Stimulated activated CD4-positive, alpha-beta T cell treated with anti-CD3 and anti-CD28 coated beads, Interleukin-12 subunit alpha, Interleukin-12 subunit beta, amount 100 ng/mL, for 24 hours (primary cell): ENCODE measurements around the gene SAP25.
"Not testable (repeated sequence)": the region's sequence is repeated elsewhere in the genome, so short reads cannot be mapped to it uniquely, and the experiment has no call there.

Source experiments
- DNase-seq, 2 experiments: peaks; one replicate each; pipeline ENCODE4 v3.0.0-alpha.2; 2020; ENCODE audit warnings: low read depth in 2 of 2

Gene SAP25

DNA sequence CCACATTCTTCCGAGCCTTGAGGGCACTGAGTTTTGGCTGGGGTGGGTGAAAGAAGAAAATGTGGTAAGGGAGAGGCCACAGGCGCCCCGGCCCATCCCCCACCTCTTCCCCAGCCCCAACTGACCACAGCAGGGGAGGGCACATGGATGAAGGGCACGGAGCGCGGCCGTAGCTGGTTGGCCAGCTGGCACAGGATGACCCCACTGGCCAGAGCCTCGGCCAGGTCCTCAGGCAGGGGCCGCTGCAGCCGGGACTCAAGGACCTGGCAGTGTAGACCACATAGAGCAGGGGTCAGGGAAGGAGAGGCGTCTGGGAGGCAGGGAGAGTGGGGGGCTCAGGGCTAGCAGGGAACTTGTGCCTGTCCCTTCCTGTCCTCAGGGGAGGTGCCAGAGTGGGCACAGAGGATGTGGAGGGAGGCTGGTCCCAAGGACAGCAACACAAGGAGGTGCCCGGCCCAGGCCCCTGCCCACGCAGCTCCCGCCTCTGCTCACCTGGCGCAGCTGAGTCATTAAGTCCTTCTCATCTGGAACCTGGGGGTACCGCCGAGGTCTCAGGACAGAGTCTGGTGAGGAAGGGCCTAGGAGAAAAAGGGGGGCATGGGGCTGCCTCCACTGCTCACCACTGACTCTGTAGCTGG lies 2.2 kb upstream of the SAP25 start:
- no peak for DNase-seq

DNA sequence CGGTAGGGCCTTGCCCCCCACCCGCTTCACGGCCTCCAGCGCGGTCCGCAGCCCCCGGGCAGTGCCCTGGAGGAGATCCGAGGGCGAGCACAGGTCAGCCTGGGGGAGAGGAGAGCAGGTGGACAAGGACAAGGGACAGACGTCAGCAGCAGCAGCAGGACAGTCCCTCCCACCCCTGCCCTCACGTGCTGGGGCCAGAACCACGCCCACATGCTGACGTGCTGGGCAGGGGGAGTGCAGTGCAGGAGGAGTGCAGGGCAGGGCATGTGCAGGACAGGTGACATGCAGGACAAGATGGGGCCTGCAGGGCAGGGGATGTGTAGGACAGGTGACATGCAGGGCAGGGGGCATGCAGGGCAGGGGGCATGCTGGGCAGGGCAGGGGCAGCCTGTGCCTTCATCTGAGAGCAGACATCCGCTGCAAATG lies 1.5 kb upstream of the SAP25 start:
- DNase-seq = no peak

DNA sequence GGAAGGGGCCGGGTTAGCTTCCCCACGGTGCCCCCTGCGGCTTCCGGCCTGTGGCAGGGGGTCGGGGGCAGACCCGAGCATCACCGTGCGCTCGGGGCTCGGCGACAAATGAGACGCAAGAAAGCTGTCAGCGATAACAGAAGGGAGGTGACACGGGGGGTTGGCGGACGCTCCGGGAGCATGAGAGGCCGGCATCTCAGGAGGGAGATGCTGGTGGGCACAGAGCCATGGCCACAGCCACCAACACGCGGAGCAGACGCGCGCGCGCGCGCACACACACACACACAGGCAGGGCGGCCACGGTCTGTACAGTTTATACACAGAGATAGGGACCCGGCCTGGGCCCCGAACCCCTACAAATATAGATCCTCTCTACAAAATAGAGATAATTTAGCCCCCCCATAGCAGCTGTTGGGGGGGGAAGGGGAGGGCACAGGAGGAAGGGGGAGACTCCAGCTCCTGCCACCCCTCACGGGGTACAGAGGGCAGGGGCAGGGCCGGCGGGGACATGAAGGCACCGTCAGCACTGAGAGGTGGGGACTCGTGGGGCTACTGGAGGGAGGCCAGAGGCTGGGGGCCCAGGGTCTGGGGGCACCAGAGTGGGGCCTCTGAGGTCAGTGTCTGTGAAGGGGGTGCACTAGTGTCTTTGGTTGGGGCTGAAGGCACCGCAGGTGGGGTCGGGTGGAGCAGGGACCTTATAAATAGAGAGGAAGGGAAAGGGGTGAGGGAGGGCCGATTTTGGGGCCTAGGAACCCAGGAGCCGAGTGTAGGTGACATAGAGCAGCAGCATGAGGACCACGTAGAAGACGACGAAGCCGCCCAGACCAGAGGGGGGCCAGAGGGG lies 884 bp upstream of the SAP25 start:
- no peak for DNase-seq

DNA sequence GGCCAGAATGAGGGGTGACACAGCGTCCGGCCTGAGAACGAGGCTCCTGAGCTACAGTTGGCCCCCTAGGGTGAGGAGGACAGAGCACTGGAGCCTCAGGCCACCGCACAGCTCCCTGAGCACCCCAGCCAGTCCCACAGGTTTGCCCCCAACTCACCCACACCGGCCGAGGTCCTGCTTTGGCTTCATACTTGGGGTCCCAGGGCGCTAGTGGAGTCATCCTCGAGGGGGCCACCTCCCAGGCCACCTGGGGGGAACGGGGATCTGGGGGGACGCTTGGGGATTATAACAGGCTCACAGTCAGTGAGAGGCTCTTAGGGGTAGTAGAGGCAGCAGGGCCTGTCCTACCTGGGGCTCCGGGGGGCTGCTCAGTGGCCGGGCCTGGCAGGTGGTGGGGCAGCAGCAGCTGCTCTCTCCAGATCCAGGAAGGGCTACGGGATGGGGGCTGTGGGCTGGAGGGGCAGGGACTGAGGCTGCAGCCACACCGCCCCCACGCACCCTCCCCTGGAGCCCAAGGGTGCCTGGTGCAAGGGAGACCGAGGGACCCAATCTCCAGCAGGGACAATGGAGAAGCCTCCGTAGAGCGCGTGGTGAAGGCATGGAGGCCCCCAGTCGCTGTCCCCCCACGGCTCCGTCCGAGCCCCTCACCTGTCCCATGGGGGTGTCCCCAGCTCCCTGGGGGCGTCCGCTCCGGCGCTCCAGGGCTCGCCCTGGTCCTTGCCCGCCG lies 588 bp downstream of the SAP25 start:
- no peak for DNase-seq

DNA sequence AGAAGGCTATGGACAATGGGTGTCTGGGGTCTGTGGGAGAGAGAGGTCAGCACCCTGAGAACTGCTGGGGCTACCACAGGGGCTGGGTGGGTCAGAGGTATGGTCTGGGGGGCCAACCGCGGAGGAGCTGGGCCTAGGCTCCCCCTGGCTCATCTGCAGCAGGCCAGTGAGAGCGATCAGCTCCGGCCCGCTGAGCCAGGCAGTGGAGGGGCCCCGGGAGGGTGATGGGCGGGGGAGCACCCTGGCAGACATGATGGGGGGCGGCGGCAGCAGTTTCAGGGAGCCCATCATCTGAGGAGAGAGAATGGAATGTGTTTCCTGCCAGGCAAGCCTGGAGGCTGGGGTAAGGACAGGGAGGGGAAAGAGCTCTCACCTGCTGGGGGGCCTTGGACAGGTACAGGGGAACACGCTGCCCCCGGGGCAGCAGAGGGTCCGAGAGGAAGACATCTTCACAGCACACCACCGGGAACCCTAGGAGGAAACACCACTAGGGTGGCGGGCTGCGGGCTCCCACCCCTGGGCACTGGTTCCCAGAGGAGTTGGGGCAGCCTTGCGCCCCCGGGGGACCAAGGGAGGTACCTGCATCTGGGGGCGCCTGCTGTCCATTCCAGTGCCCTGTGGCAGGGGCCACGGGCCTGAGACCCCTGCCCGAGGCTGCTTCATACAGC lies 1.3 kb downstream of the SAP25 start:
- no peak for DNase-seq

DNA sequence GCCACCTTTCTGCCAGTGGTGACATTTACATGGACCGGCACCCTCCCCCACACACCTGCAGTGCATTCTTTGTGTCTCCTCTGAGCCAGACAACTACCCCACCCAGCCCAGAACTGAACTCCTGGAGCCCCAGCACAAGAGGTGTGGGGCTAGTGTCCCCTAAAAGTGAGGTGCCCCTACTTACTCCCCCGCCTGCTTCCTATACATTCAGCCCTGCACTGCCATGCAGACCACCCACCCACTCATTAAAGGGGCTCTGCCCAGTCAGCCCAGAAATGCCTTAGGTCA lies 1.9 kb downstream of the SAP25 start:
- no peak for DNase-seq

DNA sequence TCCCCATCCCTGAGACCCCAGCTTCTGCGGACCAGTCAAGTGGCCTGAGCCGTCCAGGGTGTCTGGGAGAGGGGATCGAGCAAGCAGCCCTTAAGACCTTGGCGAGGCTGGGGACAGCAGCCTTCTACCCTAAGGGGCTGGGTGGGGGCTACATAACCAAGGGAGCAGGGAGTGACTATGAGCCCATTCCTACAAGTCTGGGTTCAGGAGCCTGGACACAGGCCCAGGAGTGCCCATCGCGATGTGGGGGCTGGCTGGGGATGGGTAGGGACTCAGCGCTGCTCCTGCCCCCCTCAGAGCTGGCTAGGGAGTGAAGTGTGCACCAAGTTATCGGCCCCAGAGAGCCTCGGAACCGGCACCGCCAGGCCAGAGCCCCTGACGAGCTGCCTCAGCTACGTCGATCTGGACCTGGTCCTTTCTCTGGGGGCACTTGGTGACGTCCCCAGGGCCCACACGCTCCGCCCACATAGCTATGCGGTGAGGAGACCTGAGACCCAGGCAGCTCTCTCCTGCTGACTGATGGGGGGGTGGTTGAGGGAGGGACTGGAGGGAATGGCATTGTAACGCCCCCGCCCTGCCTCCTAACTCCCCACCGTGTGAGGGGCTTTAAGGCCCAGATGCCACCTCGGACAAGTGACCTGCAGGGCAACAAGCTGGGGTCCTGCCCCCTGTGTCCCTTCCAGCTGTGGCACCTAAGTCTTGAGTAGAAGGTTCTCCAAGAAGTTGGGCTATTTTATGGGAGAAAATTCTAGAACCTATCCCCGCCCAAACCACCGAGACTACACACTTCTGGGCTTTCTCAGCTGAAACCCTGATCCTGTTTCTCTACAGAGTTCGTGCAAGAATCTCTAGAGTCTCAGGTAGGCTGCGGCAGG lies 2.5 kb downstream of the SAP25 start:
- DNase-seq = no peak

DNA sequence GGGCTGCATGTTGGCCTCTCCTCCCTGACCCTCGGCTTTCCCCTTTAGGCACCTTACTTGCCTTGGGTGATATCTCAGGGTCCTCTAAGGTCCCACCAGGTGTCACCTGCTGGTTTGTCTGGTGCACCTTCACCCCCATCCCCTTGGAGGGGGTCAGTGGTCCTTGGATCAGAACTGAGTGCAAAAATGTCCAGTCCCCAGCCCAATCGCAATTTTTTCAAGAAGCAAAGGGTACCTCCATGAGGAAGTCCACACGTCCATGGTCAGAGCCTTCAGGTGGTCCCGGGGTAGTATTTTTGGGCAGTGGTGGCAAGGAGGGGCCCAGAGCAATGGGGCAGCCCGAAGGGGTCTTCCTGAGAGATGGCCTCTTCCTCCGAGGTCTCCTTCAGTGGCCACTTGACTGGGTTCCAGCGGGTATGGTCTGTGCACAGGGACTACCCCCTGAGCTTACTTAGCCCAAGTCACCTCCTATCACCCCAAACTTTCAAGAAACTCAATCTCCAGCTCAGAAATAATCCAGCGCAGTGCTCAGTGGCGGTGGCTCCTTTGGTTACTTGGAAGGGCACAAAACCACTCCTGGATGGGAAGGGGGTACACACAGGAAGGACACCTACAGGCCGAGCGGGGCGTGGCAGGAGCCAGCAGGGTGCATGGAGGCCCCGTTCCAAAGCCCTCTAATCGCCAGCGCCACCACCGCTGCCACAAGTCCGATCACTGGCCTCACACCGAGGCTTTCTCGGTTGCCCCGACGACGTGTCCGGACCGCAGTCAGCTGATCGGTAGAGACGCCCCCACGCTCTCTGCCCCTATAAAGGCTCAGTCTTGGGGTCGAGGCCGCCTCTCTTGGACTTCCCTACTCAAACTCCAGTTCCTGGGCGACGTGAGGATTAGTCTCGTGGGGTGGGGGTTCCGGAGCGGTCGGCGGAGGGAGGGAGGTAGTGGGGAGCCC lies 4.5 kb downstream of the SAP25 start:
- DNase-seq = peak in 1 of 2 experiments; percentile 45

DNA sequence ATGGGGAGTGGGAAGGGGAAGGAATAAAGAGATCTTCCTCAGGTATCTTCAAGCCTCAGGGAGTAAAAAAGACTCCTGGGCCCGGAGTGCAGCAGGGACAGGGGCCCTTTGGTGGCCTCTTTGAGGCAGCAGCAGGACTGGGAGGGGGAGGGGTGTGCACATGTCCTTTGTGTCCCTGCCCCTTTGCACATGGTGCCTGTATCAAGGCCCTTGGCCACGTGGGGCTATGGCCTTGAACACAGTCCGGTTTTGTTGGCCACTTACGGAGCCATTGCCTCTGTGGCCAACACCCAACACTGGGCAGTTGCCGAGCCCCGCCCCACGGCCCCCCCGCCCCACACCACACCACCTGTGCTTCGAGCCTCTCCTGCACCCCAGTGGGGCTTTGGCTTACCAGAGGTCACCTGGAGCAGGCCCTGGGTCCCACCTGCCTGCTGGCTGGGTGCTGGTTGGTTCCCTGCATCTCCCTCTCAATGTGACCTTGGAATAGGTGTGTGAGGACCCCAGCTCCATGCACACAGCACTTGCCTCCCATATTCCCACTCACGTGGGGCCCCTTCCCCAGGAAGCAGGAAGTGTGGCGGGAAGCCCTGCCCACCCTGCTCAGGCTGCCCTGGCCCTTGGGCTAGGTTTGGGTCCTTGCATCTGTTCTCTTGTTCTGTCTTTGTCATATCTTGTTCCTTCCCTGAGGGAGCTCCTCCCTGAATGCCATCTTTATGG lies 5.4 kb downstream of the SAP25 start:
- DNase-seq = no peak

DNA sequence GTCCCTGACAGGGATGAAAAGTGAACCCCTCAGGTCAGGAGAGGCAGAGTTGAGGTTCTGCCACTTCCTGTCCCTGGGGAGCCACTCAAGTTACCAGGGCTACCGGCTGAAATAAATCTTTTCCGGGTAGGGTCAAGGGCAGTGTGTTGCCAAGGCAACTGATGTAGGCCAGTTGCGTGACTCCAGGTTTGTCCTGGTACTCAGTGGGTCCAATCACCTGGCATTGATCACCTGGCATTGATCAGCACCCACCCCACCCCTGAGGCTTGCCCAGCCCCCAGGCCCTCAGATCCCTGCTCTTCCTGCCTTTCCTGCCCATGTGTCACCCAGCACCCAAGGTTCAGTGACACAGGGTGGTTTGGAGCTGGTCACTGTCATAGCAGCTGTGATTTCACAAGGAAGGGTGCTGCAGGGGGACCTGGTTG lies 5.9 kb downstream of the SAP25 start:
- DNase-seq = no peak

DNA sequence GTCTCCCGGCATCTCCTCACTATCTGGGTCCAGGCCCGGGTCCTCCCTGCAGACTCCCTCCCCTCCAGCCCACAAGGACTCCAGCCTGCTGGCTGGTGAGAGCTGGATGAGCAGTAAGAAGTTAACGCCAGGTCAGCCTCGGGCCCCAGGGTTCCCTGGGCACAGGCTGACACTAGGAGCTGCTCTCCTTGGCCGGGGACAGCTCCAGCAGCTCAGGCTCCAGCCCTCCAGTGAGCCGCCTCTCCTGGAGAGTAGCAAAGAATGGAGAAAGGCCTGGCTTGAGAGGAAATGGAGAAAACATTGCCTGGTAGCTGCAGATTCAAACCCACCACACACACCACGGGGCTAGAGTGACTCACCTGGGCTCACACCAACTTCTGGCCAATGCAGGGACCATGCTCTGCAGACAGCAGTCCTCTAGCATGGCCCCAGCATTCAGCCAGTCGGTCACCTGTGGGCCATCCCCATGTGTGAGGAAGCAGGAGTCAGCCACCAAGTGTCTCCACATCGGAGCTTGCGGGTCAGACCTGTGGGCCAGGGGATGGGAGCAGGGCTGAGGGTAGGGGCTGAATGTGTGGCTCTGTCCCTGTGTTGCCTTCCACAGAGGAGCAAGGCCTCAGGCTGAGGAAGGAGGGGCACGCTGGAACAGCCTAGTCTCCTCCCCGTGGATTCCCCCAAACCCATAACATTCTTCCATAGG lies 6.5 kb downstream of the SAP25 start:
- DNase-seq = no peak

DNA sequence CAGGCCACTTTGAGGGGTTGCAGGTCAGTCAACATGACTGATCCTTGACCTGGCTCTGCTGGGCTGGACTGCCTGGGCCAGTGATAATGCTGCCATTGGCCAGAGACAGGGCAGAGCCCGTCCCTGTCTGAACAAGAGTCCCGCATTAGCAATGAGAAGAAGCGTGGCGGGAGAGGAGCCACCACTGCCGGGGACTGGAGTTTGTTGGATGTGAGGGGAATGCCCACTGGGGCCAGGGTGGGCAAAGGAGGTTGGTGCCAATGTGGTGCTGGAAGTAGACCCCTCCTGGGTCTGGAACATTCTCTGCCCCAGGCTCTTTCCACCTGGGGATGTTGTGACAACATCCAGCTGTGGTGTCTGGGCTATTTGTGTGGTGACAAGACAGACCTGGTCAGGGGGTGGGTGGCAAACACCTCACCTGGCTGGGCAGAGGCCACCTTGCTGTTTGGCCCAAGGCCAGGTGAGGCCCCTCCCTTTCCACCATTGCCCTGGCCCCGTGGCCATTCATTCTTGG lies 7.6 kb downstream of the SAP25 start:
- DNase-seq = no peak

DNA sequence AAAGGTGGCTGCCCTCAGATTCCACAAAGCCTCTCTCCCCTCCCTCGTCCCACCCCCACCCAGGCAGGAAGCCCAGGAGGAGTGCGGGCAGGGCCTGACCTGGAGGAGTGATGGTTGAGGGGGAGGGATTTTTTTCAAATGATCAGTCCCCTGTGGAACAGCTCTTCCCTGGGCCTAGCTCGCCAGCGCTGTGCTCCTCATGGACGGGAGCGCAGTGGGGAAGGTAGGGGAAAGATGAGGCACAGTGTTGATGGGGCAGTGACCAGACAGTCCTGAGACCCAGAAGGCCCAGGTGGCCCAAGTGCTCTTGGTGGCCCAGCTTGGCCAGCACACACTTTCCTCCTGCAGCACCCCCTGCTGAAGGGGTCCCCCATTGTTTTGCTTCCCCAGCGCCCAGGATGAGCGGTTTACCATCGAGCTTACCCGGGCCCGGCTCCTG lies 8.5 kb downstream of the SAP25 start:
- no peak for DNase-seq

DNA sequence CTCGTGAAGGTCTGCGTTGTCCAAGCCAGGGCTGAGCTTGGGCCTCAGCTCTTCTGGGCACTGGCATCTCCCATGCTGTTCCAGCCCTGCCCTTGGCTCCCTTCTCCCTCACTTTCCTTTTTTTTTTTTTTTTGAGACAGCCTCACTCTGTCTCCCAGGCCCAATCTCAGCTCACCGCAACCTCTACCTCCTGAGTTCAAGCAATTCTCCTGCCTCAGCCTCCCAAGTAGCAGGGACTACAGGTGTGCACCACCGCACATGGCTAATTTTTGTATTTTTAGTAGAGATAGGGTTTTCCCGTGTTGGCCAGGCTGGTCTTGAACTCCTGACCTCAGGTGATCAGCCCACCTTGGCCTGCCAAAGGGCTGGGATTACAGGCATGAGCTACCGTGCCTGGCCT lies 9.3 kb downstream of the SAP25 start:
- DNase-seq = not testable (repeated sequence)

DNA sequence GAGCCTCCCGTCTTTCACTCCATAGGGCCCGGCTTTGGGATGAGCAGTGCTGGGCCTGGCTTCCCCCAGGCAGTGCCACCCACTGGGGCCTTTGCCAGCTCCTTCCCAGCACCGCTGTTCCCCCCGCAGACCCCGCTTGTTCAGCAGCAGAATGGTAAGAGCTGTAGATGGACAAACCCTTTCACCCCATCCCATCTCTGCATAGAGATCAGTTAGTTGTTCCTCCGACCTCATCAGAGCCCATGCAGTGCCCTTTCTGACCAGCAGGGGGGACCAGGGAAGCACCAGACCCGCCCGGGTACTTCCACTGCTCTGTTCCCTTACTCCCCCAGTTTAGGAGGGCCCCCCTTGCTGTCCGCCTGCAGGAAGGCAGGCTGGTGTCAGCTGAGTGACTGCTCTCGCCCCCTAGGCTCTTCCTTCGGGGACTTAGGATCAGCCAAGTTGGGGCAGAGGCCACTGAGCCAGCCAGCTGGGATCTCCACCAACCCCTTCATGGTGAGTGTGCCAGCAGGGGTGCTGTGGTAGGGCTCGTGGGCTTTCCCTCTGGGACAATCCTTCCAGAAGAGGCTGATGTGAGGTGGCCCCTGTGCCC lies 9.8 kb downstream of the SAP25 start:
- DNase-seq = peak; percentile 63 to 89

DNA sequence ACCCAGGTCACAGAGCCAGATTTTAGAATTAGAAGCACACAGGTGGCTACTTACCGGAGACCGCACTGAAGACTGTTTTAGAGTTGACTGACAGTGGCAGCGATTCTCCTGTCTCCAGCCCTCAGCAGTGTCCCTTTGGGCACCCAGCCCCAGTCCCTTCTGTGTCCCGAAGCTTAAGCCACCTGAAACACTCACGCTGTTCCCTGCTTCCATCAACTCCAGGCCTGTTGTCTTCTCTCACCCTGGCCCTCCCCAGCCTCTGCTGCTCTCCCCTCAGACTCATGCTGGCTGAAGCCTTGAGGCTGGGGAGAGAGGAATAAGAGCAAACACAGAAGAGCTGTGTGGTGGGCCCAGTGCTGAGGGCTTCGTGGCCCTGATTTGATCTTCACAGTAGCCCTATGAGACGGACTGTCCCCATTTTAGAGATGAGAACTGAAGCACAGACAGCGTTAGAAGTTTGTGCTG lies 10.6 kb downstream of the SAP25 start:
- DNase-seq = no peak

DNA sequence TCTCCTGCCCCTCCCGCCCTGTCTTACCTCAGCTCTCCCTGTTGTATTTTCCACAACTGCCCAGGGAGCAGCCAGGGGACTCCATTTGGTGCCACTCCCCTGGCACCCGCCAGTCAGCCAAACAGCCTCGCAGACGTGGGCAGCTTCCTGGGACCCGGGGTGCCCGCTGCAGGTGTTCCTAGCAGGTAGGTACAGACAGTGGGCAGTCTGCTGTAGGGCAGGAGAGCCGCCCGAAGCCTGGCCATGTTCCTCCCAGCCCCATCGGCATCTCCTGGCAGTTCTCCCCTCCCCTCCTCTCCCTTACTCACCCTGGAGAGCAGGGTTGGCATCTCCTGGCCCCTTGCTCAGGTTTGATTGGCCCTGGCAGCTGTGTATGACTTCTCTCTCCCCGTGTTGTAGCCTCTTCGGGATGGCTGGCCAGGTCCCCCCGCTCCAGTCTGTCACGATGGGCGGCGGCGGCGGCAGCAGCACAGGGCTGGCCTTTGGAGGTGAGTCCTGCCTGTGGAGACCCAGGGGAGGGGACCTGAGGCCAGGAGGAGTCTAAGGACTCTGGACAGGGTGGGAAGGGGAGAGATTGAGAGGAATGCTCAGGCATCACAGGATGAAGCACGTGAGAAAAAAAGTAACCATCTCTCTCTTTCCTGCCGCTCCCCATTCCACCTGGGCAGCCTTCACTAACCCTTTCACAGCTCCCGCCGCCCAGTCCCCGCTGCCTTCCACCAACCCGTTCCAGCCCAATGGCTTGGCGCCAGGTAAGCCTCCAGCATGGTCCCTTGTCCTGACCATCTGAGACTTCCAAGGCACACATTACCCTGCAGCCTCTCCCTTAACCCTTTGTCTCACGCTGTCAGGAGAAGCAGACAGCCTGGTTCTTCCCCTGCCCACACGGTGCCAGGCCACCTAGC lies 11.3 kb downstream of the SAP25 start:
- no peak for DNase-seq
